Measurements from ENCODE around the gene TRAF3IP1. TPM values are rescaled to one million over a fixed set of nuclear protein-coding genes. Genes with fewer than 3 reads are reported as not detected.
A peak's percentile ranks its signal among the peaks of the same experiment; 100 is the strongest.

TRAF3IP1 gene
- total and polyA plus RNA-seq, 2 of the 13 experiments (the other 11 are each of a cell fraction or from before 2014, with no cell fraction given) = 4.1 to 12.9 TPM

- TF ChIP-seq JDP2 (CRISPR knock-in tag; IDR thresholded peaks at IDR 0.05; ENCODE audit: borderline replicate concordance) = no peak
- TF ChIP-seq KLF11 (CRISPR knock-in tag; IDR thresholded peaks at IDR 0.05) = peak; percentile 25; the same call in 1 of the 2 replicates
- TF ChIP-seq TAF1 (CRISPR knock-in tag; IDR thresholded peaks at IDR 0.05) = peak; percentile 30; the same call in 1 of the 2 replicates
- TF ChIP-seq ZFP1 (CRISPR knock-in tag; IDR thresholded peaks at IDR 0.05) = peak; percentile 97
- TF ChIP-seq SIX4 (CRISPR knock-in tag; IDR thresholded peaks at IDR 0.05) = peak; percentile 75; the same call in 1 of the 2 replicates
- peak; percentile 100 for TF ChIP-seq GATAD2A (CRISPR knock-in tag; IDR thresholded peaks at IDR 0.05)
- peak; percentile 97 for TF ChIP-seq TBX2 (CRISPR knock-in tag; IDR thresholded peaks at IDR 0.05; ENCODE audit: borderline replicate concordance)
- TF ChIP-seq MLLT10 (CRISPR knock-in tag; IDR thresholded peaks at IDR 0.05) = no peak
- TF ChIP-seq ZNF609 (CRISPR knock-in tag; IDR thresholded peaks at IDR 0.05; ENCODE audit: borderline replicate concordance) = peak; percentile 93
- TF ChIP-seq ZEB1 (IDR thresholded peaks at IDR 0.05; ENCODE audit: insufficient replicate concordance, low read depth) = no peak
- peak; percentile 100 for TF ChIP-seq CEBPB (IDR thresholded peaks at IDR 0.05; ENCODE audit: borderline replicate concordance, low read depth, low read length)
- peak; percentile 98 for TF ChIP-seq ZFP36L1 (CRISPR knock-in tag; IDR thresholded peaks at IDR 0.05)
- peak; percentile 94 for TF ChIP-seq ZHX1 (CRISPR knock-in tag; IDR thresholded peaks at IDR 0.05; ENCODE audit: low read depth)
- TF ChIP-seq JUNB (CRISPR knock-in tag; IDR thresholded peaks at IDR 0.05; ENCODE audit: borderline replicate concordance) = no peak
- peak; percentile 98 for TF ChIP-seq MAX (IDR thresholded peaks at IDR 0.05)
- peak; percentile 99 for TF ChIP-seq IRF2 (CRISPR knock-in tag; IDR thresholded peaks at IDR 0.05)
- no peak for TF ChIP-seq ZBTB39 (CRISPR knock-in tag; IDR thresholded peaks at IDR 0.05)
- peak; percentile 51; the same call in 1 of the 2 replicates for TF ChIP-seq MTERF4 (CRISPR knock-in tag; IDR thresholded peaks at IDR 0.05)
- peak; percentile 98 for TF ChIP-seq RFXAP (CRISPR knock-in tag; IDR thresholded peaks at IDR 0.05; ENCODE audit: borderline replicate concordance)
- peak; percentile 97 for TF ChIP-seq ZSCAN29 (CRISPR knock-in tag; conservative IDR thresholded peaks at IDR 0.05)
- peak; percentile 85; the same call in 1 of the 2 replicates for TF ChIP-seq ZNF230 (CRISPR knock-in tag; IDR thresholded peaks at IDR 0.05)
These were observed 129.6 kb downstream of the TRAF3IP1 start (continued) for GRCh38 chr2:238449909-238450417.
